H9 (cell line): ENCODE results near the gene CDC37L1. TPM values are rescaled to one million over a fixed set of nuclear protein-coding genes. Genes with fewer than 3 reads are reported as not detected.

Source experiments
- DNase-seq: peaks from one replicate; pipeline ENCODE4 v3.0.0-alpha.2; 2017
- H2AFZ ChIP-seq: one replicate; pipeline ENCODE4 v1.6.1; 2013; ENCODE audit warnings: mild to moderate bottlenecking, low read length, control low read depth, moderate library complexity
- H2AK5ac ChIP-seq: 2 replicates; pipeline ENCODE4 v1.6.1; 2013; ENCODE audit warnings: low read length, control low read depth, mixed read lengths; ENCODE audit not compliant: insufficient read length
- H2BK120ac ChIP-seq: one replicate; pipeline ENCODE4 v1.6.1; 2013; ENCODE audit warnings: low read depth, mild to moderate bottlenecking, low read length, control low read depth, inconsistent platforms; ENCODE audit not compliant: poor library complexity, severe bottlenecking
- H2BK12ac ChIP-seq: 2 replicates; pipeline ENCODE4 v1.6.1; 2013; ENCODE audit warnings: low read length, control low read depth, mixed read lengths, low read depth; ENCODE audit not compliant: insufficient read length
- H2BK15ac ChIP-seq: 2 replicates; pipeline ENCODE4 v1.6.1; 2013; ENCODE audit warnings: low read depth, low read length, control low read depth
- H2BK20ac ChIP-seq: one replicate; pipeline ENCODE4 v1.6.1; 2013; ENCODE audit warnings: low read depth, mild to moderate bottlenecking, low read length, control low read depth, inconsistent platforms; ENCODE audit not compliant: poor library complexity, severe bottlenecking
- H2BK5ac ChIP-seq: 2 replicates; pipeline ENCODE4 v1.6.1; 2013; ENCODE audit warnings: low read length, control low read depth, mixed read lengths; ENCODE audit not compliant: insufficient read length
- H3K14ac ChIP-seq: 2 replicates; pipeline ENCODE4 v1.6.1; 2013; ENCODE audit warnings: low read length, control low read depth; ENCODE audit not compliant: insufficient read depth
- H3K18ac ChIP-seq: 2 replicates; pipeline ENCODE4 v1.6.1; 2013; ENCODE audit warnings: low read depth, mild to moderate bottlenecking, mixed read lengths, low read length, control low read depth; ENCODE audit not compliant: insufficient read length
- H3K23ac ChIP-seq: 2 replicates; pipeline ENCODE4 v1.6.1; 2013; ENCODE audit warnings: low read length, control low read depth, mixed read lengths, low read depth; ENCODE audit not compliant: insufficient read length
- H3K23me2 ChIP-seq: 2 replicates; pipeline ENCODE4 v1.6.1; 2013; ENCODE audit warnings: low read depth, mild to moderate bottlenecking, mixed read lengths, low read length, control low read depth; ENCODE audit not compliant: insufficient read length, poor library complexity, severe bottlenecking
- H3K27ac ChIP-seq: 2 replicates; pipeline ENCODE4 v1.5.1; 2013; ENCODE audit warnings: low read length, control low read depth, mixed read lengths, low read depth; ENCODE audit not compliant: insufficient read length
- H3K27me3 ChIP-seq: 2 replicates; pipeline ENCODE4 v1.6.1; 2013; ENCODE audit warnings: low read length, control low read depth, inconsistent platforms; ENCODE audit not compliant: insufficient read depth
- H3K4ac ChIP-seq: 2 replicates; pipeline ENCODE4 v1.6.1; 2013; ENCODE audit warnings: low read depth, mild to moderate bottlenecking, control low read depth, inconsistent platforms, low read length, moderate library complexity
- H3K4me1 ChIP-seq: 2 replicates; pipeline ENCODE4 v1.6.1; 2013; ENCODE audit warnings: low read length, control low read depth, inconsistent platforms; ENCODE audit not compliant: insufficient read depth
- H3K4me2 ChIP-seq: 2 replicates; pipeline ENCODE4 v1.6.1; 2013; ENCODE audit warnings: low read length, control low read depth, mixed read lengths; ENCODE audit not compliant: insufficient read length, insufficient read depth
- H3K56ac ChIP-seq: 2 replicates; pipeline ENCODE4 v1.6.1; 2013; ENCODE audit warnings: low read depth, mild to moderate bottlenecking, mixed read lengths, low read length, control low read depth; ENCODE audit not compliant: insufficient read length
- H3K79me1 ChIP-seq: 2 replicates; pipeline ENCODE4 v1.6.1; 2013; ENCODE audit warnings: low read depth, mild to moderate bottlenecking, moderate library complexity, low read length, control low read depth, inconsistent platforms; ENCODE audit not compliant: insufficient read depth, poor library complexity, severe bottlenecking
- H3K79me2 ChIP-seq: 2 replicates; pipeline ENCODE4 v1.6.1; 2013; ENCODE audit warnings: low read length, control low read depth, inconsistent platforms; ENCODE audit not compliant: insufficient read depth
- H3K9ac ChIP-seq: 2 replicates; pipeline ENCODE4 v1.6.1; 2013; ENCODE audit warnings: low read length, control low read depth, mixed read lengths; ENCODE audit not compliant: insufficient read length; ENCODE audit errors: extremely low read depth
- H3K9me3 ChIP-seq: one replicate; pipeline ENCODE4 v1.6.1; 2013; ENCODE audit warnings: low read depth, low read length, inconsistent platforms; ENCODE audit not compliant: control insufficient read depth
- H3T11ph ChIP-seq: one replicate; pipeline ENCODE4 v1.6.1; 2013; ENCODE audit warnings: mild to moderate bottlenecking, low read length, control low read depth, inconsistent platforms
- H4K20me1 ChIP-seq: one replicate; pipeline ENCODE4 v1.6.1; 2013; ENCODE audit not compliant: control insufficient read depth, insufficient read length, insufficient read depth
- H4K5ac ChIP-seq: 2 replicates; pipeline ENCODE4 v1.6.1; 2013; ENCODE audit warnings: low read depth, mild to moderate bottlenecking, mixed read lengths, low read length, control low read depth; ENCODE audit not compliant: insufficient read length
- H4K8ac ChIP-seq: replicated peaks from 2 replicates; pipeline ENCODE4 v1.6.1; 2013; ENCODE audit warnings: low read length, control low read depth, mixed read lengths, low read depth; ENCODE audit not compliant: insufficient read length
- H4K91ac ChIP-seq: 2 replicates; pipeline ENCODE4 v1.6.1; 2013; ENCODE audit warnings: low read depth, mild to moderate bottlenecking, moderate library complexity, mixed read lengths, low read length, control low read depth; ENCODE audit not compliant: insufficient read length
- H3K27ac Mint-ChIP-seq, 3 experiments: 2 replicates in 2 of 3; 3 replicates in 1 of 3; pipeline ENCODE4 v1.8.0; 2020 to 2021; ENCODE audit warnings: mixed read lengths in 3 of 3, mild to moderate bottlenecking in 1 of 3, moderate library complexity in 1 of 3
- H3K27me3 Mint-ChIP-seq: 2 replicates; pipeline ENCODE4 v1.8.0; 2021; ENCODE audit warnings: low read depth, mild to moderate bottlenecking, moderate library complexity, mixed read lengths
- H3K36me3 Mint-ChIP-seq, 3 experiments: 2 replicates in 2 of 3; 3 replicates in 1 of 3; pipeline ENCODE4 v1.8.0; 2020 to 2021; ENCODE audit warnings: low read depth in 3 of 3, mixed read lengths in 3 of 3; ENCODE audit not compliant: insufficient read depth in 1 of 3
- H3K4me1 Mint-ChIP-seq, 2 experiments: 2 replicates each; pipeline ENCODE4 v1.8.0; 2020; ENCODE audit warnings: mixed read lengths in 2 of 2
- H3K4me3 Mint-ChIP-seq, 2 experiments: 2 replicates in 1 of 2; 3 replicates in 1 of 2; pipeline ENCODE4 v1.8.0; 2020 to 2021; ENCODE audit warnings: mild to moderate bottlenecking in 2 of 2, mixed read lengths in 2 of 2, moderate library complexity in 1 of 2
- H3K9me3 Mint-ChIP-seq, 2 experiments: 2 replicates in 1 of 2; 3 replicates in 1 of 2; pipeline ENCODE4 v1.8.0; 2020; ENCODE audit warnings: mild to moderate bottlenecking in 2 of 2, mixed read lengths in 2 of 2, moderate library complexity in 1 of 2
- WGBS: extraction: QIAGEN DNeasy Blood & Tissue Kit; methylation state at CpG from one replicate; pipeline ENCODE4 v1.1.7; 2013; ENCODE audit warnings: missing lambda C conversion rate, low lambda C conversion rate, mixed read lengths; ENCODE audit not compliant: insufficient read length; ENCODE audit errors: extremely low coverage; 5-methylcytosine and 5-hydroxymethylcytosine counted together
- total RNA-seq: library from RNA; stranded (reverse); gene quantifications from 2 replicates; pipeline ENCODE4 v1.2.1, GENCODE V29; 2021
- TF ChIP-seq, protein P1 (sequence below): fragments of 200-600 bp; sonication (generic); conservative IDR thresholded peaks from 3 replicates; pipeline ENCODE4 v1.8.0; 2021; ENCODE audit warnings: antibody characterized with exemption, mild to moderate bottlenecking

CDC37L1 gene
- total RNA-seq, 1 experiment from 2014 or later: 17.6 TPM

DNA sequence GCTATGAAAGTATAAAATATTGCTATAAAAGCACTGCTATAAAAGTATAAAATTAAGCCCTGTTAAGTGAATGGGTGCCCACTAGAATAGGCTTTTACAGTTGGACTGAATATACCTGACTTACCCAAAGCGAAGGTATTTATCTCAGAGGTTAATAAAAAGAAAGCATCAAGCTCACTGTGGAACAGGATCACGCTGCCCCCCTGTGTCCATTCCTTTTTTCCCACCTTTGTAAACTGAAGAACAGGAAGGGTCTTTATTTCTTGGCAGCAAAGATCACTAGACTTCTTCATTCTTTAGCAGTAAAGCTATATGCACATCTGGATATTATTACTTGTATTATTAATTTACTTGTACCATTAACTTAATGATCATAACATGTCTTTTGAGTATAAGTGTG, 39.3 kb upstream of the CDC37L1 start:
- DNase-seq: no peak
- Histone ChIP-seq H3K4ac (no peak overlapping the region), H3T11ph (no peak overlapping the region), H3K4me2 (no peak overlapping the region), H3K27me3 (no peaks in the 10 kb centered on the region), H3K79me2 (no peaks in the 10 kb centered on the region), H3K4me1 (peaks cover 3% of the 10 kb centered on the region; the same call in 1 of the 2 replicates), H2AFZ (no peak overlapping the region), H2BK20ac (no peak overlapping the region), H4K20me1 (no peaks in the 10 kb centered on the region), H2BK15ac (no peak overlapping the region), H2BK5ac (no peak overlapping the region), H3K14ac (no peak overlapping the region), H3K23me2 (no peaks in the 10 kb centered on the region), H3K23ac (no peak overlapping the region), H2BK12ac (no peak overlapping the region), H2AK5ac (no peak overlapping the region), H4K5ac (no peak overlapping the region), H3K27ac (no peak overlapping the region), H3K18ac (no peak overlapping the region), H3K56ac (no peak overlapping the region), H4K8ac (no peak overlapping the region), H3K9ac (no peak overlapping the region), H3K79me1 (no peaks in the 10 kb centered on the region), H2BK120ac (no peak overlapping the region), H4K91ac (no peak overlapping the region), H3K9me3 (no peaks in the 10 kb centered on the region)
- Mint-ChIP-seq H3K27ac (peak overlapping the region in 1 of 3 experiments; percentile 21; a peak in 1 of 7 replicates), H3K27me3 (no peaks in the 10 kb centered on the region), H3K36me3 (no peaks in the 10 kb centered on the region), H3K9me3 (no peaks in the 10 kb centered on the region; a peak in 1 of 5 replicates), H3K4me3 (no peak overlapping the region), H3K4me1 (peaks cover 10 to 13% of the 10 kb centered on the region in 2 experiments)
- TF ChIP-seq, protein P1, sequence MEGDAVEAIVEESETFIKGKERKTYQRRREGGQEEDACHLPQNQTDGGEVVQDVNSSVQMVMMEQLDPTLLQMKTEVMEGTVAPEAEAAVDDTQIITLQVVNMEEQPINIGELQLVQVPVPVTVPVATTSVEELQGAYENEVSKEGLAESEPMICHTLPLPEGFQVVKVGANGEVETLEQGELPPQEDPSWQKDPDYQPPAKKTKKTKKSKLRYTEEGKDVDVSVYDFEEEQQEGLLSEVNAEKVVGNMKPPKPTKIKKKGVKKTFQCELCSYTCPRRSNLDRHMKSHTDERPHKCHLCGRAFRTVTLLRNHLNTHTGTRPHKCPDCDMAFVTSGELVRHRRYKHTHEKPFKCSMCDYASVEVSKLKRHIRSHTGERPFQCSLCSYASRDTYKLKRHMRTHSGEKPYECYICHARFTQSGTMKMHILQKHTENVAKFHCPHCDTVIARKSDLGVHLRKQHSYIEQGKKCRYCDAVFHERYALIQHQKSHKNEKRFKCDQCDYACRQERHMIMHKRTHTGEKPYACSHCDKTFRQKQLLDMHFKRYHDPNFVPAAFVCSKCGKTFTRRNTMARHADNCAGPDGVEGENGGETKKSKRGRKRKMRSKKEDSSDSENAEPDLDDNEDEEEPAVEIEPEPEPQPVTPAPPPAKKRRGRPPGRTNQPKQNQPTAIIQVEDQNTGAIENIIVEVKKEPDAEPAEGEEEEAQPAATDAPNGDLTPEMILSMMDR: peak; percentile 72
- no CpG with 5 or more reads among the region's 2 CpGs for WGBS
